Activated CD8-positive, alpha-beta T cell treated with anti-CD3 and anti-CD28 coated beads for 36 hours (primary cell): ENCODE data around the gene FN3K. TPM values are rescaled to one million over a fixed set of nuclear protein-coding genes. Genes with fewer than 3 reads are reported as not detected.
"Not testable (repeated sequence)": the region's sequence is repeated elsewhere in the genome, so short reads cannot be mapped to it uniquely, and the experiment has no call there.

ENCODE experiments used
- ATAC-seq: fragments of 200-7000 bp; cut with Tn5 transposase; one replicate; pipeline ENCODE4 v1.10.0; 2021; ENCODE audit warnings: mild to moderate bottlenecking, moderate library complexity
- CTCF ChIA-PET: fragments of 350-600 bp; sonication (Branson Sonifier 250); formaldehyde crosslinking; loops from one replicate; lab custom pipeline; 2021; ENCODE audit warnings: antibody characterized with exemption; lab: Charles Lee
- POLR2A ChIA-PET: fragments of 350-600 bp; sonication (Branson Sonifier 250); formaldehyde crosslinking; loops from one replicate; lab custom pipeline; 2021; ENCODE audit warnings: antibody characterized with exemption; lab: Charles Lee
- DNase-seq: peaks from one replicate; pipeline ENCODE4 v3.0.0-alpha.2; 2020
- H3K27ac Mint-ChIP-seq: one replicate; pipeline ENCODE4 v1.8.0; 2021; ENCODE audit warnings: mild to moderate bottlenecking, mixed read lengths
- H3K27me3 Mint-ChIP-seq: one replicate; pipeline ENCODE4 v1.8.0; 2021; ENCODE audit warnings: mixed read lengths
- H3K36me3 Mint-ChIP-seq: one replicate; pipeline ENCODE4 v1.8.0; 2021; ENCODE audit warnings: low read depth, mixed read lengths
- H3K4me1 Mint-ChIP-seq: one replicate; pipeline ENCODE4 v1.8.0; 2021; ENCODE audit warnings: low read depth, mixed read lengths
- H3K4me3 Mint-ChIP-seq: one replicate; pipeline ENCODE4 v1.8.0; 2021; ENCODE audit warnings: mild to moderate bottlenecking, moderate library complexity, mixed read lengths
- H3K9me3 Mint-ChIP-seq: one replicate; pipeline ENCODE4 v1.8.0; 2021; ENCODE audit warnings: mixed read lengths
- CTCF ChIP-seq: fragments of 200-600 bp; IDR thresholded peaks from one replicate; pipeline ENCODE4 v1.8.0; 2022; ENCODE audit warnings: antibody characterized with exemption, mild to moderate bottlenecking
- intact Hi-C: fragments of 100-400 bp; cut with micrococcal nuclease; formaldehyde crosslinking; loops from one replicate; pipeline ENCODE4 v1.10.0; 2022
- total RNA-seq, 2 experiments: library from RNA; stranded (reverse); gene quantifications; one replicate each; pipeline ENCODE4 v1.2.3, GENCODE V29; 2021

Gene FN3K
- total RNA-seq, 2 experiments from 2014 or later = 0.96 to 1.2 TPM

- ATAC-seq (peak; percentile 78), DNase-seq (peak; percentile 48)
- Mint-ChIP-seq H3K4me1 (peaks cover 21% of the 10 kb centered on the region), H3K27me3 (no peaks in the 10 kb centered on the region), H3K9me3 (no peaks in the 10 kb centered on the region), H3K36me3 (peaks cover 21% of the 10 kb centered on the region), H3K4me3 (no peak overlapping the region), H3K27ac (peak overlapping the region; percentile 52)
- CTCF ChIA-PET = interaction anchor here (1.5 to 6.1 kb wide), 4 partner anchors 21 to 149 kb away, joined by 4 to 26 read pairs (median 8); no protein-coding TSS in a partner anchor
- intact Hi-C loops = no loop called here
- no peak for TF ChIP-seq CTCF
- POLR2A ChIA-PET = no interaction called here
Measured at GRCh38 chr17:82776454-82776853, 41.0 kb downstream of the FN3K start.

GRCh38 chr17:82777778-82778375 is 42.5 kb downstream of the FN3K start:
- H3K4me1 Mint-ChIP-seq = peaks cover 24% of the 10 kb centered on the region
- CTCF ChIA-PET = interaction anchor here (6.1 kb wide), 1 partner anchor 110 kb away, joined by 26 read pairs; no protein-coding TSS in a partner anchor

GRCh38 chr17:82779541-82779940 is 44.1 kb downstream of the FN3K start:
- TF ChIP-seq CTCF = no peak
- H3K27ac Mint-ChIP-seq = no peak overlapping the region
- H3K4me3 Mint-ChIP-seq = no peak overlapping the region
- intact Hi-C loops = no loop called here
- DNase-seq (no peak), ATAC-seq (no peak)
- ChIA-PET POLR2A (interaction anchor here (1.0 kb wide), 1 partner anchor 111 kb away, joined by 3 read pairs; no protein-coding TSS in a partner anchor), CTCF (interaction anchor here (1.1 to 6.1 kb wide), 5 partner anchors 105 to 425 kb away, joined by 3 to 26 read pairs (median 4); no protein-coding TSS in a partner anchor)
- peaks cover 20% of the 10 kb centered on the region for H3K36me3 Mint-ChIP-seq
- H3K9me3 Mint-ChIP-seq = no peaks in the 10 kb centered on the region
- H3K4me1 Mint-ChIP-seq = peaks cover 26% of the 10 kb centered on the region
- no peaks in the 10 kb centered on the region for H3K27me3 Mint-ChIP-seq

More at GRCh38 chr17:82777778-82778375, 42.5 kb downstream of the FN3K start:
- peaks cover 17% of the 10 kb centered on the region for H3K36me3 Mint-ChIP-seq
- peak; percentile 23 for DNase-seq
- H3K27ac Mint-ChIP-seq, POLR2A ChIA-PET, ATAC-seq, H3K4me3 Mint-ChIP-seq, intact Hi-C loops, H3K9me3 Mint-ChIP-seq, H3K27me3 Mint-ChIP-seq: not testable (repeated sequence)
- peak; percentile 63 for TF ChIP-seq CTCF

- Mint-ChIP-seq H3K36me3 (peaks cover 20% of the 10 kb centered on the region), H3K9me3 (no peaks in the 10 kb centered on the region), H3K27me3 (no peaks in the 10 kb centered on the region), H3K4me3 (no peak overlapping the region), H3K27ac (no peak overlapping the region), H3K4me1 (peaks cover 20% of the 10 kb centered on the region)
- intact Hi-C loops = loop anchor here (10.0 kb wide), 1 partner anchor 135 kb away; no protein-coding TSS in a partner anchor
- ATAC-seq (no peak), DNase-seq (no peak)
- TF ChIP-seq CTCF = no peak
- POLR2A ChIA-PET = interaction anchor here (0.8 kb wide), 1 partner anchor 64 kb away, joined by 3 read pairs; the partner anchor contains the start of gene FN3KRP
- CTCF ChIA-PET = interaction anchor here (0.6 to 6.1 kb wide), 10 partner anchors 12 to 424 kb away, joined by 3 to 26 read pairs (median 8); no protein-coding TSS in a partner anchor
Measured at GRCh38 chr17:82780195-82780594, 44.8 kb downstream of the FN3K start.
